IMR-90 (cell line): ENCODE measurements around the gene OR2A25. TPM values are rescaled to one million over a fixed set of nuclear protein-coding genes. Genes with fewer than 3 reads are reported as not detected.

ENCODE experiments used
- ATAC-seq: fragments of 200-7000 bp; cut with Tn5 transposase; 2 replicates; pipeline ENCODE4 v1.9.1; 2020; ENCODE audit warnings: low read depth, mild to moderate bottlenecking, moderate library complexity
- BruUV-seq: library from RNA; stranded (reverse); fragments of 400-500 nt; replicated peaks from 2 replicates; lab custom pipeline; 2021; lab: Mats Ljungman, UMichigan
- CTCF ChIA-PET: fragments of 300-600 bp; formaldehyde crosslinking; extraction: SDS; loops from one replicate; lab custom pipeline; 2021; ENCODE audit warnings: antibody characterized with exemption; lab: Yijun Ruan, JAX
- POLR2A ChIA-PET: fragments of 300-600 bp; sonication (Branson Sonifier 250); formaldehyde crosslinking; loops from one replicate; lab custom pipeline; 2022; ENCODE audit warnings: antibody characterized with exemption; ENCODE audit not compliant: unreplicated experiment; lab: Charles Lee
- DNase-seq: peaks from one replicate; pipeline ENCODE4 v3.0.0; 2013
- H2AFZ ChIP-seq: replicated peaks from 2 replicates; pipeline ENCODE3; 2013; ENCODE audit warnings: low read length, mild to moderate bottlenecking; ENCODE audit not compliant: poor library complexity
- H2AK5ac ChIP-seq: 2 replicates; pipeline ENCODE4 v1.6.1; 2013; ENCODE audit warnings: low read depth, low read length, inconsistent platforms
- H2AK9ac ChIP-seq: replicated peaks from 2 replicates; pipeline ENCODE3; 2013; ENCODE audit warnings: mild to moderate bottlenecking, low read depth, low read length, moderate library complexity; ENCODE audit not compliant: poor library complexity
- H2BK120ac ChIP-seq: 2 replicates; pipeline ENCODE4 v1.6.1; 2013; ENCODE audit warnings: low read depth, low read length, inconsistent platforms
- H2BK15ac ChIP-seq: 3 replicates; pipeline ENCODE4 v1.6.1; 2013; ENCODE audit warnings: low read depth, low read length, inconsistent platforms
- H2BK20ac ChIP-seq: 2 replicates; pipeline ENCODE4 v1.6.1; 2013; ENCODE audit warnings: low read depth, mild to moderate bottlenecking, inconsistent platforms, low read length, moderate library complexity
- H2BK5ac ChIP-seq: 2 replicates; pipeline ENCODE4 v1.6.1; 2013; ENCODE audit warnings: mild to moderate bottlenecking, low read depth, low read length, inconsistent platforms; ENCODE audit not compliant: poor library complexity, severe bottlenecking
- H3K14ac ChIP-seq: replicated peaks from 2 replicates; pipeline ENCODE4 v1.6.1; 2013; ENCODE audit warnings: low read depth, low read length, inconsistent platforms
- H3K18ac ChIP-seq: 2 replicates; pipeline ENCODE4 v1.6.1; 2013; ENCODE audit warnings: low read depth, low read length, control low read depth
- H3K23ac ChIP-seq: 2 replicates; pipeline ENCODE4 v1.6.1; 2013; ENCODE audit warnings: low read depth, low read length, inconsistent platforms
- H3K27ac ChIP-seq: 2 replicates; pipeline ENCODE4 v1.5.1; 2013; ENCODE audit warnings: mild to moderate bottlenecking, control low read depth, low read length; ENCODE audit not compliant: insufficient read depth
- H3K27me3 ChIP-seq: 2 replicates; pipeline ENCODE4 v1.6.1; 2013; ENCODE audit warnings: low read length; ENCODE audit not compliant: control insufficient read depth, insufficient read depth
- H3K36me3 ChIP-seq: 2 replicates; pipeline ENCODE4 v1.6.1; 2013; ENCODE audit warnings: low read length, mixed read lengths; ENCODE audit not compliant: control insufficient read depth, insufficient read depth
- H3K4ac ChIP-seq: 2 replicates; pipeline ENCODE4 v1.6.1; 2013; ENCODE audit warnings: low read depth, low read length, inconsistent platforms
- H3K4me1 ChIP-seq: 2 replicates; pipeline ENCODE4 v1.6.1; 2013; ENCODE audit warnings: low read length, mixed read lengths; ENCODE audit not compliant: control insufficient read depth, insufficient read depth
- H3K4me2 ChIP-seq: 2 replicates; pipeline ENCODE4 v1.6.1; 2013; ENCODE audit warnings: low read depth, mild to moderate bottlenecking, control low read depth, low read length, moderate library complexity
- H3K4me3 ChIP-seq: 2 replicates; pipeline ENCODE4 v1.5.1; 2013; ENCODE audit warnings: low read depth, mild to moderate bottlenecking, control low read depth, low read length, moderate library complexity; ENCODE audit not compliant: insufficient read depth
- H3K56ac ChIP-seq: 2 replicates; pipeline ENCODE4 v1.6.1; 2013; ENCODE audit warnings: low read length, inconsistent platforms; ENCODE audit not compliant: insufficient read depth; ENCODE audit errors: extremely low read depth
- H3K79me1 ChIP-seq, 2 experiments: 2 replicates each; pipeline ENCODE4 v1.6.1; 2013; ENCODE audit warnings: low read length in 2 of 2, inconsistent platforms in 1 of 2, low read depth in 1 of 2
- H3K9ac ChIP-seq: 2 replicates; pipeline ENCODE4 v1.6.1; 2013; ENCODE audit warnings: low read depth, low read length, control low read depth
- H3K9me1 ChIP-seq: 2 replicates; pipeline ENCODE4 v1.6.1; 2013; ENCODE audit warnings: low read length, inconsistent platforms; ENCODE audit not compliant: insufficient read depth
- H3K9me3 ChIP-seq: 2 replicates; pipeline ENCODE4 v1.6.1; 2013; ENCODE audit warnings: low read length; ENCODE audit not compliant: control insufficient read depth, insufficient read depth
- H4K20me1 ChIP-seq: 2 replicates; pipeline ENCODE4 v1.6.1; 2013; ENCODE audit warnings: low read length, inconsistent platforms; ENCODE audit not compliant: insufficient read depth
- H4K5ac ChIP-seq: 2 replicates; pipeline ENCODE4 v1.6.1; 2013; ENCODE audit warnings: mild to moderate bottlenecking, low read depth, low read length, control low read depth
- H4K8ac ChIP-seq, 2 experiments: 2 replicates each; pipeline ENCODE4 v1.6.1; 2013; ENCODE audit warnings: low read depth in 2 of 2, low read length in 2 of 2, control low read depth in 1 of 2, inconsistent platforms in 1 of 2
- H4K91ac ChIP-seq: 2 replicates; pipeline ENCODE4 v1.6.1; 2013; ENCODE audit warnings: low read depth, low read length, inconsistent platforms; ENCODE audit not compliant: insufficient read depth
- BHLHE40 ChIP-seq: fragments of 150-350 bp; IDR thresholded peaks from 2 replicates; pipeline ENCODE4 v1.6.1; 2016; ENCODE audit warnings: mild to moderate bottlenecking, low read depth, low read length
- CEBPB ChIP-seq: IDR thresholded peaks from 2 replicates; pipeline ENCODE4 v1.6.1; 2012; ENCODE audit warnings: low read depth, low read length, improper control_type of control experiment
- CHD1 ChIP-seq: IDR thresholded peaks from 2 replicates; pipeline ENCODE4 v1.6.1; 2012; ENCODE audit warnings: low read depth, low read length, improper control_type of control experiment
- CTCF ChIP-seq: conservative IDR thresholded peaks from 2 replicates; pipeline ENCODE4 v1.5.1; 2012; ENCODE audit warnings: mild to moderate bottlenecking, low read depth, low read length, improper control_type of control experiment
- ELK1 ChIP-seq: fragments of 150-350 bp; IDR thresholded peaks from 2 replicates; pipeline ENCODE4 v1.6.1; 2016; ENCODE audit warnings: low read depth, mild to moderate bottlenecking, low read length, moderate library complexity, borderline replicate concordance
- FOS ChIP-seq: fragments of 150-350 bp; IDR thresholded peaks from 2 replicates; pipeline ENCODE4 v1.6.1; 2016; ENCODE audit warnings: low read depth, low read length
- MAFK ChIP-seq: IDR thresholded peaks from 2 replicates; pipeline ENCODE4 v1.6.1; 2012; ENCODE audit warnings: low read depth, low read length, improper control_type of control experiment
- MAZ ChIP-seq: IDR thresholded peaks from 2 replicates; pipeline ENCODE4 v1.6.1; 2012; ENCODE audit warnings: low read depth, mild to moderate bottlenecking, low read length, improper control_type of control experiment, moderate library complexity, borderline replicate concordance
- MXI1 ChIP-seq: IDR thresholded peaks from 2 replicates; pipeline ENCODE4 v1.6.1; 2012; ENCODE audit warnings: low read depth, mild to moderate bottlenecking, low read length, moderate library complexity, borderline replicate concordance
- NFE2L2 ChIP-seq: fragments of 150-350 bp; IDR thresholded peaks from 2 replicates; pipeline ENCODE4 v1.6.1; 2016; ENCODE audit warnings: low read depth, mild to moderate bottlenecking, low read length
- POLR2A ChIP-seq: IDR thresholded peaks from 2 replicates; pipeline ENCODE4 v1.6.1; 2012; ENCODE audit warnings: mild to moderate bottlenecking, low read depth, low read length
- RCOR1 ChIP-seq: IDR thresholded peaks from 2 replicates; pipeline ENCODE4 v1.6.1; 2012; ENCODE audit warnings: mild to moderate bottlenecking, low read length, improper control_type of control experiment; ENCODE audit not compliant: insufficient replicate concordance
- RFX5 ChIP-seq: IDR thresholded peaks from 2 replicates; pipeline ENCODE4 v1.8.0; 2012; ENCODE audit warnings: low read depth, mild to moderate bottlenecking, low read length, moderate library complexity
- SMC3 ChIP-seq: fragments of 150-350 bp; IDR thresholded peaks from 2 replicates; pipeline ENCODE4 v1.6.1; 2016; ENCODE audit warnings: low read depth, mild to moderate bottlenecking, antibody characterized with exemption, low read length, moderate library complexity
- dilution Hi-C: fragments of 300-500 bp; cut with HindIII; formaldehyde crosslinking; loops from one replicate; pipeline ENCODE4 v1.14.3; 2018; ENCODE audit warnings: low sequenced_read_pairs; ENCODE audit not compliant: unreplicated experiment
- in situ Hi-C: fragments of 300-500 bp; cut with MboI; formaldehyde crosslinking; loops from 3 replicates; pipeline ENCODE4 v1.14.3; 2019; ENCODE audit warnings: low sequenced_read_pairs, inconsistent platforms, mixed read lengths
- intact Hi-C: fragments of 100-400 bp; cut with micrococcal nuclease; formaldehyde crosslinking; loops from 2 replicates; pipeline ENCODE4 v1.10.0; 2022
- polyA plus RNA-seq, 3 experiments: library from polyadenylated mRNA; depleted of rRNA; stranded (reverse); fragments of >200 nt; gene quantifications; 2 replicates each; pipeline ENCODE4 v1.2.3, GENCODE V29; 2012; ENCODE audit warnings: low replicate concordance in 1 of 3
- total RNA-seq: library from RNA; depleted of rRNA; stranded (reverse); fragments of >200 nt; gene quantifications from 2 replicates; pipeline ENCODE4 v1.2.3, GENCODE V29; 2012

The OR2A25 gene
- total and polyA plus RNA-seq, 2 of the 4 experiments (the other 2 are of a cell fraction) = not detected

- no peak for TF ChIP-seq SMC3
- TF ChIP-seq ELK1 = no peak
- no peak for TF ChIP-seq CEBPB
- TF ChIP-seq CTCF = no peak
- TF ChIP-seq CHD1 = no peak
- TF ChIP-seq BHLHE40 = no peak
- TF ChIP-seq NFE2L2 = no peak
- no peak for TF ChIP-seq MXI1
- no peak for TF ChIP-seq POLR2A
- no peak for TF ChIP-seq RCOR1
- TF ChIP-seq MAFK = no peak
- no peak for TF ChIP-seq MAZ
- no peak for TF ChIP-seq FOS
- TF ChIP-seq RFX5 = no peak
- intact Hi-C loops = no loop called here
- no peak overlapping the region for H4K8ac ChIP-seq
- no peak overlapping the region for H2AFZ ChIP-seq
- no TSS peak for BruUV-seq
- no peak overlapping the region for H3K56ac ChIP-seq
- no peak overlapping the region for H3K27ac ChIP-seq
- no peaks in the 10 kb centered on the region for H3K36me3 ChIP-seq
- in situ Hi-C loops = no loop called here
- H3K4ac ChIP-seq = no peak overlapping the region
- no peak overlapping the region for H3K23ac ChIP-seq
- no peaks in the 10 kb centered on the region for H3K27me3 ChIP-seq
- ATAC-seq (no peak), DNase-seq (no peak)
- H2BK20ac ChIP-seq = no peak overlapping the region
- H4K20me1 ChIP-seq = no peaks in the 10 kb centered on the region
- no peak overlapping the region for H3K4me2 ChIP-seq
- dilution Hi-C loops = no loop called here
- H2AK9ac ChIP-seq = no peak overlapping the region
- H3K79me1 ChIP-seq = no peaks in the 10 kb centered on the region
- H2AK5ac ChIP-seq = no peak overlapping the region
- H3K4me3 ChIP-seq = no peak overlapping the region
- H3K18ac ChIP-seq = no peak overlapping the region
- no peak overlapping the region for H4K91ac ChIP-seq
- ChIA-PET CTCF (no interaction called here), POLR2A (no interaction called here)
- no peak overlapping the region for H2BK120ac ChIP-seq
- H4K5ac ChIP-seq = no peak overlapping the region
- H3K14ac ChIP-seq = no peak overlapping the region
- no peak overlapping the region for H2BK15ac ChIP-seq
- no peak overlapping the region for H3K9ac ChIP-seq
- H3K9me3 ChIP-seq = no peaks in the 10 kb centered on the region
- H3K4me1 ChIP-seq = no peaks in the 10 kb centered on the region
- H3K9me1 ChIP-seq = no peaks in the 10 kb centered on the region
- no peak overlapping the region for H2BK5ac ChIP-seq
Measured at GRCh38 chr7:144035385-144035784, 34.2 kb upstream of the OR2A25 start.
